Activated T-cell treated with anti-CD3 and anti-CD28 coated beads, Interleukin-2, amount 50 U/mL, for 4 hours (primary cell): ENCODE data around the gene OSTF1. TPM values are rescaled to one million over a fixed set of nuclear protein-coding genes. Genes with fewer than 3 reads are reported as not detected.

Experiments
- ATAC-seq, 2 donors: fragments of 200-7000 bp; cut with Tn5 transposase; one replicate each; pipeline ENCODE4 v1.10.0; 2021
- DNase-seq: peaks from one replicate; pipeline ENCODE4 v3.0.0-alpha.2; 2020
- H3K27me3 Mint-ChIP-seq: one replicate; pipeline ENCODE4 v1.8.0; 2021; ENCODE audit warnings: low read depth, mixed read lengths
- H3K36me3 Mint-ChIP-seq: one replicate; pipeline ENCODE4 v1.8.0; 2022; ENCODE audit warnings: mixed read lengths; ENCODE audit not compliant: insufficient read depth
- H3K4me1 Mint-ChIP-seq: one replicate; pipeline ENCODE4 v1.8.0; 2021; ENCODE audit warnings: low read depth, mixed read lengths
- H3K4me3 Mint-ChIP-seq: one replicate; pipeline ENCODE4 v1.8.0; 2021; ENCODE audit warnings: mild to moderate bottlenecking, moderate library complexity, mixed read lengths
- H3K9me3 Mint-ChIP-seq: one replicate; pipeline ENCODE4 v1.8.0; 2021; ENCODE audit warnings: mixed read lengths
- total RNA-seq, 3 donors: library from RNA; stranded (reverse); gene quantifications; one replicate each; pipeline ENCODE4 v1.2.1, GENCODE V29; 2021

OSTF1 gene
- total RNA-seq, 3 donors from 2014 or later: 38.9 to 49.8 (median 41.3) TPM

DNA sequence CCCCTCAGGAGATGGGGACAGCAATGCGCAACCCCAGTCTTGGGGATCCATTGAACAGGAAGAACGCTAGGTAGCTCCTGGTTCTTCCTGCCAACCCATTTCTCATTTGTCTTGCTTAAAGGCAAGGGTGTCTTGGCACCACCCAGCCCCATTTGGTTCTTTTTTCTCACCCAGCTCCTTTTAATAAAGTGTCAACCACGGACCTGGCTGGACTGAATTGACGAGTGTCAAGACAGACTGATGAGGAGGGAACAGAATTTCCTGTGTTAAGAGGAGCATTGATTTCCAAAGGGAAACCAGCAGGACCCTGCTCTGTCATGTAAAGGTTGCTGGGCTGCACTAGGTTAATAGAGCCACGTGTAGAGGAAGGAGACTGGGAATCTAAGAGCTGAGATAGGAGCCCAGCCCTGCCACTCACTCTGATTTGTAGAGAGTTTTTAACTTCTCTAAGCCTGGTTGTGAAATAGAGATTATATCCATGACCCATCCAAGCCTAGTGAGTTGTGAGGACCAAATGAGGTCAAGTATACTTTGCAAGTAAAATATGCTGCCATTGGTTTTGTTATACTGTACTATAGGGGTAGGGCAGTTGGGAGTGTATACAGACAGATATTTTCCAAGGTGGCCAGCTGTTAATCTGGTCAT lies 33.7 kb downstream of the OSTF1 start:
- ATAC-seq: no peak
- peaks cover 8% of the 10 kb centered on the region for H3K9me3 Mint-ChIP-seq
- H3K36me3 Mint-ChIP-seq: peaks cover 40% of the 10 kb centered on the region
- H3K4me1 Mint-ChIP-seq: peaks cover 60% of the 10 kb centered on the region
- DNase-seq: no peak
- no peaks in the 10 kb centered on the region for H3K27me3 Mint-ChIP-seq
- H3K4me3 Mint-ChIP-seq: no peak overlapping the region

DNA sequence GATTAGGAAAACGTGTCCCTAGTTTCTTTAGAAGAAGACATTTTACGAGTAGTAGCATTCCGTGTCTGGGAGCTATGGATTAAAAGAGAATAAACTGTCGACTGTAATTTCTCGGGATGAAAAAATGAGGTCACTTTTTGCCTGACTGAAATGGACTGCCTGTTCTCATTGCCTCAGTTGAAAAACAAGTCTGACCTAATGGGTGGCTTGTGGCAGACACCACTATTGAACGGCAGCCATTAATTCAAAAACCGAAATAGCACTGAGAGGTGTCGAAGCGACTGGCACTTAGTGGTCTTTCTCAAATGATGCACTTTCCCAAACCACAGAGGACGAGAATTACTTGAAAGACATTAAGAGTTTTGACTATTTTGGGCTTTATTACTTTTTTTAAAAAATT lies 35.4 kb downstream of the OSTF1 start:
- Mint-ChIP-seq H3K36me3 (peaks cover 25% of the 10 kb centered on the region), H3K9me3 (no peaks in the 10 kb centered on the region), H3K4me1 (peaks cover 52% of the 10 kb centered on the region), H3K4me3 (no peak overlapping the region), H3K27me3 (no peaks in the 10 kb centered on the region)
- ATAC-seq (no peak), DNase-seq (no peak)

DNA sequence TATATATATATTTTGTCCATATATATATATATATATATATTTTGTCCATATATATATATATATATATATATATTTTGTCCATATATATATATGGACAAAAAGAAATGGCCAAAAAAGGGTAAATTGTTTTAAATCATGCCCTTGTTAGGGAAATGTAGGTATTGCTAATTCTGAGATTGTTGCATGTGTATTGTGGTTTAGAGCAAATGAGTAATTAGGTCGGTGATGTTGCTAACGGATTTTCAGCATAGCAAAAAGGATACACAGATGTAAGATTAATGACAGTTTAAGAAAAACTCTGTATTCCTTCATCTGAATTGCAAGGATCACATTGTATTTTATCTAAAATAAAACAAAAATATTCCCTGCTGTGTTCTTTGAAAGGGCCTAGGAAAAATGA lies 40.2 kb downstream of the OSTF1 start:
- no peak overlapping the region for H3K4me3 Mint-ChIP-seq
- H3K9me3 Mint-ChIP-seq: no peaks in the 10 kb centered on the region
- no peaks in the 10 kb centered on the region for H3K27me3 Mint-ChIP-seq
- peak; percentile 62 to 78 for ATAC-seq
- no peak for DNase-seq
- peaks cover 57% of the 10 kb centered on the region for H3K4me1 Mint-ChIP-seq
- H3K36me3 Mint-ChIP-seq: peaks cover 39% of the 10 kb centered on the region

DNA sequence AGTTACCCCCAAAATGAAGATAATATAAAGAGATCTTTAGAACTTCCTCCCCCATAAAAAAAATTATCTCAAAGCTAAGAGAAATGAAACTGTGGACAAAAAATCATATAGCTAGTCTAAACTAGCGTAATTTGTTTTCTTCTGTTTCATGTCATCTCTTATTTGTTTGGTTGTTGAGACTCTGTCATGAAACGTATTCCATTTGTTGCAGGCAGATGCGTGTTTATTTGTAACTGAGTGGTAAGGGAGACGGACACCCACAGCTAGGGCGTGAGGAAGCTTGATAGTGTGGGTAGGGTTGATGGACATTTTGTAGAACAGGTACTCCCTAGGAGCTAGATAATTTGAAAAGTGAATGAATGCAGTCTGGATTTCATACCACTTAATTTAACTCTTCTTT lies 41.9 kb downstream of the OSTF1 start:
- Mint-ChIP-seq H3K9me3 (no peaks in the 10 kb centered on the region), H3K4me1 (peaks cover 50% of the 10 kb centered on the region), H3K36me3 (peaks cover 40% of the 10 kb centered on the region), H3K4me3 (no peak overlapping the region), H3K27me3 (no peaks in the 10 kb centered on the region)
- ATAC-seq: no peak
- DNase-seq: no peak

DNA sequence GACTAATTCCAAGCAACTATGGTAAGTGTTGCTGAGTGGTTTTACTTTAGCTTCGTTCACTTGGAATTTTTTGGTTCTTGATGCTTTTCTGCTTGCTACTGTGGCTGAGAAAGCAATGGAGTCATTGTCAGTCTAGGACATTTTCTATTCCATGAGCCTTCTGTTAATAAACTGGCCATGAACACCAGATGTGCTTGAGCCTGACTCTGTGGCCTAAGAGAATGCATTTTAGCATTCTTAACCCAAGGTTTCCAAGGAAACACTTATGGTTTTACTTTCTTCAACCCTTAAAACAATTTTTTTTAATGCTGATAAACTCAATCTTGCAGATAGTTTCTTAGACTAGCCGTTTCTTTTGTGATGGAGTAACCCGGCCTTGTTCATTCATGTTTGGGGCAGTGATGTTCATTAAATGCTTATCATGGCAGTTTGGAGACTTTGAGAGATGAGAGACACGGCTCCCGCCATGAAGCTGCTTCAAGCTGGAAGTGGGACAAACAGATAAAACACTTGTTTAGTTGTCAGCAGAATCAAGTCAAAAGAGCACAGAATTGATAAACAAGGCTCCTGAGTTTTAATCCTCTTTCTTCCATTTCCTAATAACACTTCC lies 42.4 kb downstream of the OSTF1 start:
- Mint-ChIP-seq H3K36me3 (peaks cover 46% of the 10 kb centered on the region), H3K27me3 (no peaks in the 10 kb centered on the region), H3K4me3 (no peak overlapping the region), H3K4me1 (peaks cover 49% of the 10 kb centered on the region), H3K9me3 (no peaks in the 10 kb centered on the region)
- DNase-seq (no peak), ATAC-seq (no peak)

DNA sequence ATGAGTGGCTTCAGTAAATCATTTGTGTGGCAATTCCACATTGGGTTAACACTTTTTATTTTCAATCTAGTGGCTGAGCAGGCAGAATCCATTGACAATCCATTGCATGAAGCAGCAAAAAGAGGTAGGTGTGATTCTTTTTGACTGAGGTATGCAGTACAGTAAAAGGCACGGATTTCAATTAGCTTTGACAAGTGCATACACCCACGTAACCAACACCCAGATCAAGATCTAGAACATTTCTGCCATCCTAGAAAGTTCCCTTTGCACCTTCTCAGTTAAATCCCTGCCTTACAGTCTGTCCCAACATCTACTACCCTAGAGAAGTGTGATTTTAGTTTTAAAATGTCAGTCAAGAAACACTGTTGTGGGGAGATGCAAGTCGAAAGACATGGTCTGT lies 43.4 kb downstream of the OSTF1 start:
- Mint-ChIP-seq H3K36me3 (peaks cover 51% of the 10 kb centered on the region), H3K4me1 (peaks cover 46% of the 10 kb centered on the region), H3K9me3 (no peaks in the 10 kb centered on the region), H3K4me3 (no peak overlapping the region), H3K27me3 (no peaks in the 10 kb centered on the region)
- ATAC-seq (no peak), DNase-seq (no peak)

DNA sequence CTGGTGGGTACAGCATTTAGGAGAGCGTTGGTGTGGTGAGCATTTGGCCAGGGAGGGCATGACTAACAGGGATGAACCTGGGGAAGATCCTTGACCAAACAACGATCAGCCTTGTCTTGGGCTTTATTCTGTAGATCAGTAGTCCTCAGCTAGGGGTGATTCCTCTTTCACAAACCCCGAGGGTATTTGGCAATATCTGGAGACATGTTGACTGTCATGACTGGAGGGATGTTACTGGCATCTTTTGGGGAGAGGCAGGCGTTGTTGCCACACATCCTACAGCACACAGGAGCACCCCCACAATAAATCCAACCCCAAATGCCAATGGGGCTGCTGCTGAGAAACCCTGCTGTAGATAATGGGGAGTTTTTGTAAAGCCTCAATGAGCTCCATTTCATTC lies 43.9 kb downstream of the OSTF1 start:
- ATAC-seq (no peak), DNase-seq (no peak)
- no peaks in the 10 kb centered on the region for H3K27me3 Mint-ChIP-seq
- H3K4me1 Mint-ChIP-seq: peaks cover 46% of the 10 kb centered on the region
- no peak overlapping the region for H3K4me3 Mint-ChIP-seq
- H3K9me3 Mint-ChIP-seq: no peaks in the 10 kb centered on the region
- peaks cover 53% of the 10 kb centered on the region for H3K36me3 Mint-ChIP-seq

DNA sequence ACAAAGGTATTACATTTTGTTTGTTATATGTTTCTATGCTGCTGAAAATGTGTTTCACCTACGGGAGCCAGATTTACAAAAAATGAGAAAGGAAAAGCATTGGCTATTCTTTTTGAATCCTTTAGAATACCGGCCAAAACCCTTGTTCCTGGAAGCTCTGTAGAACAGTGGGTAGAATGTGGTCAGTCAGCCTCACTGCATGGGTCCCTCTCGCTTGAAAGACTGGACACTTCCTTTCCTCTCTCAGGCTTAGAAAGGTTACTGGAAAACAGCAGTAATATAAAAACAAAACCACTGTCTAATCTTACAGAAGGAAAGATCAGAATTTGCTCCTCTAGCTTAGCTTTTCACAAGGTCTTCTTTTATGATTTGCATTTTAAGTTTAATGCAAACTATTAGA lies 45.1 kb downstream of the OSTF1 start:
- no peak overlapping the region for H3K4me3 Mint-ChIP-seq
- H3K4me1 Mint-ChIP-seq: peaks cover 52% of the 10 kb centered on the region
- peaks cover 57% of the 10 kb centered on the region for H3K36me3 Mint-ChIP-seq
- H3K27me3 Mint-ChIP-seq: no peaks in the 10 kb centered on the region
- H3K9me3 Mint-ChIP-seq: no peaks in the 10 kb centered on the region
- ATAC-seq (no peak), DNase-seq (no peak)

DNA sequence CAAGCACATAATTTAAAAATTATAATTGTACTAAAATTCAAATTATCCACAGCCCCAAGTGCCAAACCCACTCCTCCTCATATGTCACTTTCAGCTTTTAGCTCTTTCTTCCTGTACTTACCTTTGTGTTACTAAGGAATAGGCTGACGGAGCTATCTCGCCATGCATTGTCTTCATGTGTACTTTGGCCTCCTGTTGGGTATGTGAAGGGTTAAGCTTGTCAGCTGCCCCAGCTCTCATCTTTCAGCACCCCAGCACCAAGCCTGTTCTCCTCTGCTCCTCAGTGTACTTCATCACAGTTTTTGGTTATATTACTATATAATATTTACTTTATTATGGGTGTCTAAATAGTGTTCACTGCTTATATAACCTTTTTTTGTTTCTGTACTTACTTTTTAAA lies 46.2 kb downstream of the OSTF1 start:
- Mint-ChIP-seq H3K4me1 (peaks cover 50% of the 10 kb centered on the region), H3K4me3 (no peak overlapping the region), H3K36me3 (peaks cover 50% of the 10 kb centered on the region), H3K27me3 (no peaks in the 10 kb centered on the region), H3K9me3 (no peaks in the 10 kb centered on the region)
- DNase-seq: no peak
- ATAC-seq: no peak

DNA sequence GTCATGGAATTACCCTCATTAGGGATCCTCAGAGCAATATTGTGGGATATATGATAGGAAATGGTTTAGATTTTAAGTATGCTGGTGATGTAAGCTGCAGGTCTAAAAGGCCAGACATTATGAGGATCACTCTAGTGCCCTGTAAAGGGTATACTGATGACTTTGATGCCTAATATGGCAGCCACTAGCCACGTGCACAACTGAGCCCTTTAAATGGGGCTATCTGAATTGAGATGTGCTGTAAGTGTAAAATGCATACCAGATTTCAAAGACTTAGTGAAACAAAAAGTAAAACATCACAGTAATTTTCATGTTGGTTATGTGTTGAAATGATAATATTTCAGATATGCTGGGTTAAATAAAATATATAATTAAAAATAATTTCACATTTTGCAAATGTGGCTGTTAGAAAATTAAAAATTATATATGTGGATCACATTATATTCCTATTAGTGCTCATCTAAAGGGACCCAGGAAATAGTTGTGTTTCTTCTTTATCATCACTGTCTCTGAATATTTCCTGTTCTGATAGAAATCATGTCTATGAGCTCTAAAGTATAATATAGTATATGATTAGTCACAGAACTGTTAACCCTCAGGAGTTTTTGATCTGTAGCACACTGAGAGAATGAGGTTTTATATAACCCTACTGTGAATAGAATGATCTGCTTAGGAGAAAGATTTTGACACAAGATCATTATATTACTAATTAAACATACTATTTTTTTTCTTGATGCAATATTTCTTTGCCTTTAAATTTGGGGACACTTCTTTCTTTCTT lies 50.1 kb downstream of the OSTF1 start:
- Mint-ChIP-seq H3K27me3 (no peaks in the 10 kb centered on the region), H3K36me3 (peaks cover 51% of the 10 kb centered on the region), H3K4me3 (no peak overlapping the region), H3K4me1 (peaks cover 57% of the 10 kb centered on the region), H3K9me3 (peaks cover 1% of the 10 kb centered on the region)
- ATAC-seq (peak; percentile 76 to 79), DNase-seq (no peak)

DNA sequence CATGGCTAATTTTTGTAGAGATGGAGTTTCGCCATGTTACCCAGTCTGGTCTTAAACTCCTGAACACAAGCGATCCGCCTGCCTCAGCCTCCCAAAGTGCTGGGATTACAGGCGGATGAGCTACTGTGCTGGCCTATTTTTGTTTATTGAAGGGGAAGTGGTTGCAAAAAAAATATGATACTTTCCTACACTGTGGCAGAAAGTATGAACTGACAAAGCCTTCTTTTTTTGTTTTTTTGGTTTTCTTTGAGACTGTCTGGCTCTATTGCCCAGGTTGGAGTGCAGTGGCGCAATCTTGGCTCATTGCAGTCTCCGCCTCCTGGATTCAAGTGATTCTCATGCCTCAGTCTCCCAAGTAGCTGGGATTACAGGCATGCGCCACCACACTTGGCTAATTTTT lies 50.9 kb downstream of the OSTF1 start:
- Mint-ChIP-seq H3K27me3 (no peaks in the 10 kb centered on the region), H3K4me1 (peaks cover 60% of the 10 kb centered on the region), H3K36me3 (peaks cover 55% of the 10 kb centered on the region), H3K4me3 (no peak overlapping the region), H3K9me3 (peaks cover 9% of the 10 kb centered on the region)
- DNase-seq (no peak), ATAC-seq (no peak)

DNA sequence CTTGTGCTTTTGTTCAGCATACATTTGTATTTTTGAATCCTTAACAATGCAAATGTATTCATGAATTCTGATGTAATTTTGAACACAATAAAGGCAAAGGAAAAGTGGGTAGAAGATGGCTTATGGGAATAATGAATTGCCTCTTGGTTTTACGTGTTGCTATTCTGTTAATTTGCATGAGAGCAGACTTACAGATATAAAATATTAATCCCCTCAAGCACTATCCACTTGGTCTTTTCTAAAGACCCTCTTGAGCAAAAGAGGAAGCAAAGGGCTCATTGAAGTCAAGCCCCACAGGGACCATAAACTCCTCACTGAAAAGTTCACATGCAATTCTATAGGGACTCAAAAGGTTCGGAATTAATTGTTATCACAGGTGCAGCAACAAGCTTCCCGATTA lies 51.9 kb downstream of the OSTF1 start:
- Mint-ChIP-seq H3K4me3 (no peak overlapping the region), H3K9me3 (peaks cover 19% of the 10 kb centered on the region), H3K4me1 (peaks cover 57% of the 10 kb centered on the region), H3K27me3 (no peaks in the 10 kb centered on the region), H3K36me3 (peaks cover 59% of the 10 kb centered on the region)
- no peak for DNase-seq
- no peak for ATAC-seq

DNA sequence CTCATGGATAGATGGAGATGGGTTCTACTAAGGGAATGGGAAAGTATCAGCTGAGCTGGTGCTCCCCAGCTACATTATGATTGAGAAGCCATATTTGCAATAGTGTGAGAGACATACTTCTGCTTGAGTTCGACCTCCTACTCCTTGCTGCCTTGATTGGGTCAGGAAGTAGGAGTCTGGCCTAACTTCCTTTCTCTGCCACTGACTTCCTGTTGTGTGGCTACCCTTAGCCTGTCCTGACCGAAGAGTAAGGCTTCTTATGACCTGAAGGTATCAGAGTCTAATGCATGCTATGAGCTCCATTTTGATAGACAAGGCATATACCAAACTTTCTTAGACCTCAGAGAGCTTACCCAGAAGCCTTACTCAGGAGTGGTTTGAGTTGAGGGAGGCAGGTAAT lies 53.9 kb downstream of the OSTF1 start:
- Mint-ChIP-seq H3K36me3 (peaks cover 53% of the 10 kb centered on the region), H3K4me3 (no peak overlapping the region), H3K9me3 (peaks cover 20% of the 10 kb centered on the region), H3K4me1 (peaks cover 67% of the 10 kb centered on the region), H3K27me3 (no peaks in the 10 kb centered on the region)
- DNase-seq (no peak), ATAC-seq (peak in 1 of 2 donors; percentile 22)

DNA sequence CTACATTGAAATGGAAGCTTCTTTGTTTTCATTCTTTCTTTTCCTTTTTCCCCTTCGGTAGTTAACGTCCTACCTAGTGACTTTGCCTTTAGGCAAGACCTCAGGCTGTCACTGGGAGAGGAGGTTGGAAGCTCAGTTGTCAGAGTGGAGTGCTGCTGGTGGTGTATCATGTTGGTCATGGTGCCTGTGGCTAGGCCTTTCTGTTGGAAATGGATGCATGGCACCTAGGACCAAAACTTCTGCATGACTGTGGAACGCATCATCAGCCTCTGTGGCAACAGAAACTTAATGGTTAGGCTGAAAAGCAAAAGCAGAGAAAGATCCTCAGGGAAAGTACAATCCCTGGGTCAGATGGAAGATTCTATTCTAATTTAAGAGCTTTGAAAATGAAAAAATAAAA lies 57.9 kb downstream of the OSTF1 start:
- H3K9me3 Mint-ChIP-seq: peaks cover 20% of the 10 kb centered on the region
- no peak for ATAC-seq
- H3K4me1 Mint-ChIP-seq: peaks cover 69% of the 10 kb centered on the region
- H3K27me3 Mint-ChIP-seq: no peaks in the 10 kb centered on the region
- H3K36me3 Mint-ChIP-seq: peaks cover 45% of the 10 kb centered on the region
- no peak overlapping the region for H3K4me3 Mint-ChIP-seq
- no peak for DNase-seq

DNA sequence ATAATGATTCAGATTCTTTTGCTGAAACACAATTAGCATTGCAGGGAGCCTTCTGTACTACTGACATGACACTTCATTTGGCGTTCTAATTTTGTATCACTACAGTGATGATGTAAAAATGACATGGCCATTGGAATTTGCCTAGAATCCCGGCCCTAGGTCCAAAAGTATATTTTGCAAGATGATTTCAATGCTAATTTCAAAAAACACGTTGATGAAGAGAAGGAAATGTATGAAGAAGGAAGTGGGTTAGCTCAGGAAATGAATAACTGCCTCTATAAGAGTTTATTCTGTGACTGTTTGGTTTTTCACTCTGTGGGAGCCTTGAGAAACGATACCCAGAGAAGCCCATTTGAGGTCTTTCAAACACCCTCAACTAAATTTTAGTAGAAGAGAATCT lies 59.3 kb downstream of the OSTF1 start:
- H3K4me3 Mint-ChIP-seq: peak overlapping the region; percentile 49
- DNase-seq (no peak), ATAC-seq (peak in 1 of 2 donors; percentile 40)
- peaks cover 74% of the 10 kb centered on the region for H3K4me1 Mint-ChIP-seq
- H3K27me3 Mint-ChIP-seq: no peaks in the 10 kb centered on the region
- H3K9me3 Mint-ChIP-seq: peaks cover 20% of the 10 kb centered on the region
- H3K36me3 Mint-ChIP-seq: peaks cover 37% of the 10 kb centered on the region
